ENCODE measurements around the gene SLC35A5. TPM values are rescaled to one million over a fixed set of nuclear protein-coding genes. Genes with fewer than 3 reads are reported as not detected.

SLC35A5 gene
- total RNA-seq, 1 donor from 2014 or later: 20.9 TPM

- no peak overlapping the region for H3K4me3 ChIP-seq (ENCODE audit: low read depth, low read length)
- no peak for DNase-seq (ENCODE audit: low read depth)
- no peak for TF ChIP-seq CTCF (conservative IDR thresholded peaks at IDR 0.05; ENCODE audit: low read depth, low read length)
These were observed 10.9 kb downstream of the SLC35A5 start for GRCh38 chr3:112572701-112573100.

- no peak for TF ChIP-seq CTCF (conservative IDR thresholded peaks at IDR 0.05; ENCODE audit: low read depth, low read length)
- no peak overlapping the region for H3K4me3 ChIP-seq (ENCODE audit: low read depth, low read length)
- DNase-seq (ENCODE audit: low read depth): no peak
These were observed 17.4 kb downstream of the SLC35A5 start for GRCh38 chr3:112579232-112579631.

GRCh38 chr3:112579697-112580096, 17.9 kb downstream of the SLC35A5 start:
- H3K4me3 ChIP-seq (ENCODE audit: low read depth, low read length): no peak overlapping the region
- DNase-seq (ENCODE audit: low read depth): no peak
- no peak for TF ChIP-seq CTCF (conservative IDR thresholded peaks at IDR 0.05; ENCODE audit: low read depth, low read length)

GRCh38 chr3:112582244-112582874, 20.5 kb downstream of the SLC35A5 start:
- TF ChIP-seq CTCF (conservative IDR thresholded peaks at IDR 0.05; ENCODE audit: low read depth, low read length): peak; percentile 79
- H3K4me3 ChIP-seq (ENCODE audit: low read depth, low read length): no peak overlapping the region
- no peak for DNase-seq (ENCODE audit: low read depth)

GRCh38 chr3:112583105-112583504, 21.3 kb downstream of the SLC35A5 start:
- H3K4me3 ChIP-seq (ENCODE audit: low read depth, low read length): no peak overlapping the region
- TF ChIP-seq CTCF (conservative IDR thresholded peaks at IDR 0.05; ENCODE audit: low read depth, low read length): no peak

GRCh38 chr3:112585782-112586181, 23.9 kb downstream of the SLC35A5 start:
- TF ChIP-seq CTCF (conservative IDR thresholded peaks at IDR 0.05; ENCODE audit: low read depth, low read length): no peak
- no peak for DNase-seq (ENCODE audit: low read depth)

More at GRCh38 chr3:112583105-112583504, 21.3 kb downstream of the SLC35A5 start:
- DNase-seq (ENCODE audit: low read depth): no peak

GRCh38 chr3:112587336-112587735, 25.5 kb downstream of the SLC35A5 start:
- no peak for TF ChIP-seq CTCF (conservative IDR thresholded peaks at IDR 0.05; ENCODE audit: low read depth, low read length)
- DNase-seq (ENCODE audit: low read depth): no peak
- H3K4me3 ChIP-seq (ENCODE audit: low read depth, low read length): no peak overlapping the region

More at GRCh38 chr3:112585782-112586181, 23.9 kb downstream of the SLC35A5 start:
- H3K4me3 ChIP-seq (ENCODE audit: low read depth, low read length): no peak overlapping the region

All from epithelial cell of proximal tubule (primary cell).